LNCaP clone FGC (cell line): ENCODE measurements around the gene MAD1L1.

Experiments used
- DNase-seq: peaks from one replicate; pipeline ENCODE4 v3.0.0-alpha.2; 2011; ENCODE audit warnings: low read depth
- H3K4me3 ChIP-seq: 2 replicates; pipeline ENCODE4 v1.5.1; 2011; ENCODE audit warnings: mild to moderate bottlenecking, low read depth, low read length, control low read depth
- CTCF ChIP-seq: IDR thresholded peaks from 2 replicates; pipeline ENCODE4 v1.5.1; 2012; ENCODE audit warnings: mild to moderate bottlenecking; ENCODE audit not compliant: control insufficient read depth, insufficient read depth; ENCODE audit errors: extremely low read depth

MAD1L1 gene

GRCh38 chr7:2151801-2152612, 80.7 kb downstream of the MAD1L1 start:
- H3K4me3 ChIP-seq, result no peak overlapping the region
- DNase-seq, result no peak
- no peak for TF ChIP-seq CTCF

GRCh38 chr7:2151237-2151636, 81.5 kb downstream of the MAD1L1 start:
- no peak for TF ChIP-seq CTCF
- no peak overlapping the region for H3K4me3 ChIP-seq
- no peak for DNase-seq

GRCh38 chr7:2150445-2150815, 82.3 kb downstream of the MAD1L1 start:
- H3K4me3 ChIP-seq, result no peak overlapping the region

GRCh38 chr7:2149672-2150444, 82.9 kb downstream of the MAD1L1 start:
- TF ChIP-seq CTCF, result no peak
- H3K4me3 ChIP-seq, result no peak overlapping the region
- no peak for DNase-seq

More at GRCh38 chr7:2150445-2150815, 82.3 kb downstream of the MAD1L1 start:
- DNase-seq, result no peak
- no peak for TF ChIP-seq CTCF

GRCh38 chr7:2148814-2149213, 83.9 kb downstream of the MAD1L1 start:
- no peak overlapping the region for H3K4me3 ChIP-seq
- no peak for TF ChIP-seq CTCF
- no peak for DNase-seq

GRCh38 chr7:2148189-2148588, 84.6 kb downstream of the MAD1L1 start:
- H3K4me3 ChIP-seq, result no peak overlapping the region
- no peak for DNase-seq
- TF ChIP-seq CTCF, result 0 out of 2 replicates have a peak, but pooled peaks have one; percentile 2
